GDM1 (cell line): Measurements from ENCODE around the gene MED13L.
"Not testable (repeated sequence)": the region's sequence is repeated elsewhere in the genome, so short reads cannot be mapped to it uniquely, and the experiment has no call there.

ENCODE experiments used
- DNase-seq: peaks from one replicate; lab custom pipeline; 2025; lab: John Stamatoyannopoulos, UW

MED13L gene

DNA sequence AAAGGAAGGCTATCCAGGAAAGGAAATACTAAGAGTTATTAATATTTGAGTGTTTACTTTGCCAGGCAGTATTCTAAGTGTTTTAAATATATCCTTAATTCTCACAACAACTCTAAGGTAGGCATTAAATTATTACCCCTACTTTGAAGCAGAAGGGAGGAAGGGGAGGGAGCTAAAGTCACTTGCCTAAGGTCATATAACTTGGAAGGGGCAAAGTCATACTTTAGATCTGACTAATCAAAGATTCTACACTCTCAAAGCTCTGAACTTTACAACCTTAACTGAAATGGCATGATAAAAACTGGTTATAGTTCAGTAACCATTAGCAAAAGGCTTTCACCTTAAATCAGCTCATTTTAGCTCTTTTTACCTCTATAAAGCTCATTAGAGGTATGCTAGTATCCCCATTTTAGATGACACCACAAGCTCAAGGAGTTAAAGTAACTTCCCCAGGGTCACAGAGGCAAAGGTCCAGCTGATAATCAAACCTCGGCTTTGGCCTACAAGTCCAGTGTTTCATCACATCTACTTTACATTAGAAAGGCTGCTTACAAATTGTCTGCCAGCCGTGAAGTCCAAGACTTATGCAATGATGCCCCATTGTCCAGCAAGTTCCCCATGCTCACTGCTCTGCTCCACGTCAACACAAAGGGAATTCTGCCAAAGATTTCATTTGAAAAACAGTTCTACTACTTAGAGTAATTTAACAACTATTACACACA, 223.9 kb downstream of the MED13L start:
- no peak for DNase-seq

DNA sequence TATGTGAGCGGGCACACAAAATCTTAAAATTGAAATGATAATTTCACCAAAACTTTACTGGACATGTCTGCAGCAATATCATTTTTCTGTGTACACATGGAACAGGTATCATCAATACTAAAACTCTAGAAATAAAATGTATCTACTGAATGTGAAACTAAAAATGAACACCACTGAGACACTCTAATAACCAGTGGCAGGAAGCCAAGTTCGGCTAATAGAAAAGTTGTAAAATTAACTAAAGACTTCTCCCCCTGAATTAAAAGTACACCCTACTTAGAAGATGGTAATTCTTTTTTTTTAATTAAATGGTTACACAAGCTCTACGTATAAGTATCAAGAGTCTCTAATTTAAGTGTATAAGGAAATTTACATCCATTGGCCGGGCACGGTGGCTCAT, 227.2 kb downstream of the MED13L start:
- DNase-seq, result no peak

- no peak for DNase-seq
Observed at GRCh38 chr12:116048879-116049278, 228.6 kb downstream of the MED13L start.

- DNase-seq, result no peak
Observed at GRCh38 chr12:116046039-116046438, 231.5 kb downstream of the MED13L start.

GRCh38 chr12:116045150-116045549, 232.3 kb downstream of the MED13L start:
- no peak for DNase-seq

GRCh38 chr12:116043659-116044535, 233.6 kb downstream of the MED13L start:
- DNase-seq, result no peak

GRCh38 chr12:116040402-116040801, 237.1 kb downstream of the MED13L start:
- DNase-seq, result no peak

DNA sequence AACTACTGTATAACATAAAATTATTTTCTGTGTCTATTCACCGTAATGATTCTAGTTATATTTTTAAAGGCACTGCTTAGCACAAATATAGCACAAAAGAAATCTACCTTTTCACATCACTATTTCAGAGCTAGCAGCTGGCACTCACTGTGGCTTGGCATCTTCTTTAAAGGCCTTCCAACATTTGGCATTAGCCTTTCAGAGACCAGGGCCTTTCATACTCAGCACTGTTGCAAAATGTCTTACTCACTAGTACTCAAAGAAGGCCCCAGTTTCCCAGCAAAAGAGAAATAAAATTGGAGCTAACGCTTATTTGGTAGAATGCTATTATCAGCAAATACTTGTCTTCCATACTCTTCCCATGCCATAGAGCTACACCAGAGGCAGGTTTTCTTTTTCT, 238.4 kb downstream of the MED13L start:
- DNase-seq, result no peak

DNA sequence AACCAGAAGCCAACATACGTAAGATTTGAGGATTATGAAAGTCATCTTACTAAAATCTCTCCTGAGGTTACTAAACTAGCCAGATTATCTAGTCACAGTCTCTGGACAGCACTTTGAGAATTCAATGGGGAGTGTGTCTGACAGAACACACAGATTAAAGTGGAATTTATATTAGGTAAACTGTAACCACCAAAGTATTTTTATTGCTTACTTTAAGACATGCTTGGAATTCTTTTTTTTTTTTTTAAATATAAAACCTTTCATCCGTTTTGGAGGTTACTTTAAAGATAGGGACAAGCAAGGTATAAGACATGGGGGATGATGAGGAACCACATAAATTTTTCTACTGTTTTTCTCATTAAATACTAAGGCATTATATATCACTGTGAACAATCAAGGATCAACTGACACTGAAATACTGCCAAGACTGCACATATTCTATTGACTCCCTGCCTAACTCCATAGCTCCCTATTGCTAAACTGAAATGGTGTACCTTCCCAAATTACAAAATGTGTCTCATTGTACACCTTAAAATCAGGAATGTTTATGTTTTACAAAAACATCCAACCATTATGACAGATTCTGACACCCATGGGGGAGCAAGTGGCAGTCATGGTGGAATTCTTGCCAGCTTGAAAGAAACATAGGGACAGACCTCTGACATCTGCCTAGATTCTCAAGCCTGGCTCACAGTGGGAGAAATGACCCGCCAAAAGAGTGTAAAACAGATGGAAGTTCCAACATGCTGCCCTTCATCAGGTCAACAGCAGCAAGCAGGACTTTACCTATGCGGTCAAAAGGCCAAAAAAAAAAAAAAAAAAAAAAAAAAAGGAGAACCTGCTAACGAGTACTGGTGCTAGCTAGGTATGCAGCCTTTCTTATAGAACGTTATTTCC, 239.3 kb downstream of the MED13L start:
- DNase-seq, result no peak

DNA sequence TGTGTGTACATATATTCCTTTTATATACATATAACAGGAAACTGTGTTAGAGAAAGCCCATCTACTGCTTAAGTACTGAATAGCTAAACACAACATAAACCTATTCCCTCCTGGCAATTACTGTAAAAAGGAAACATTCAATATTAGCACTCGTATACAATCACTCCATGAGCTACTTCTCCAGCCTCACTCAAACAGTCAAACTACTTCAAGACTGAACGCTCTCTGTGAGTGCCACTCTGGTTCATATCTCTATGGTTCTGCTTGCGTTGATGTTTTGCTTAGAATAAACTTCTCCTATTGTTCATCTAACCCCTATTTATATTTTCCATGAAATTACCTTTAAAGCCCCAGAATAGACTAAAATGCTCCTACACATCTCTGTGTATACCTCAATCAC, 243.7 kb downstream of the MED13L start:
- no peak for DNase-seq

DNA sequence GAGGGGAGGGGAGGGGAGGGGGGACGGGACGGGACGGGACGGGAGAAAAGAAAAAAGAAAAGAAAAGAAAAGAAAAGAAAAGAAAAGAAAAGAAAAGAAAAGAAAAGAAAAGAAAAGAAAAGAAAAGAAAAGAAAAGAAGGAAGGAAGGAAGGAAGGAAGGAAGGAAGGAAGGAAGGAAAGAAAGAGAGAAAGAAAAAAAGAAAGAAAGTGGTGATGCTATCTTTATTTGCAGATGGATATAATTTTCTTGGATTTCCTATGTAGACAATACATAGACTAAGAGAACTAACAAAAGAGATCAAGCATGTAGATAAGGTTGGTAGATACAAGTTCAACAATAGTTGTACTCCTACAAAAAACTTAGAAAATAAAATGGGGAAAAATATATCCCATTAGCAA, 245.9 kb downstream of the MED13L start:
- DNase-seq, result not testable (repeated sequence)

- no peak for DNase-seq
Observed at GRCh38 chr12:116028619-116029018, 248.9 kb downstream of the MED13L start.

GRCh38 chr12:116027551-116027821, 250.0 kb downstream of the MED13L start:
- no peak for DNase-seq

DNA sequence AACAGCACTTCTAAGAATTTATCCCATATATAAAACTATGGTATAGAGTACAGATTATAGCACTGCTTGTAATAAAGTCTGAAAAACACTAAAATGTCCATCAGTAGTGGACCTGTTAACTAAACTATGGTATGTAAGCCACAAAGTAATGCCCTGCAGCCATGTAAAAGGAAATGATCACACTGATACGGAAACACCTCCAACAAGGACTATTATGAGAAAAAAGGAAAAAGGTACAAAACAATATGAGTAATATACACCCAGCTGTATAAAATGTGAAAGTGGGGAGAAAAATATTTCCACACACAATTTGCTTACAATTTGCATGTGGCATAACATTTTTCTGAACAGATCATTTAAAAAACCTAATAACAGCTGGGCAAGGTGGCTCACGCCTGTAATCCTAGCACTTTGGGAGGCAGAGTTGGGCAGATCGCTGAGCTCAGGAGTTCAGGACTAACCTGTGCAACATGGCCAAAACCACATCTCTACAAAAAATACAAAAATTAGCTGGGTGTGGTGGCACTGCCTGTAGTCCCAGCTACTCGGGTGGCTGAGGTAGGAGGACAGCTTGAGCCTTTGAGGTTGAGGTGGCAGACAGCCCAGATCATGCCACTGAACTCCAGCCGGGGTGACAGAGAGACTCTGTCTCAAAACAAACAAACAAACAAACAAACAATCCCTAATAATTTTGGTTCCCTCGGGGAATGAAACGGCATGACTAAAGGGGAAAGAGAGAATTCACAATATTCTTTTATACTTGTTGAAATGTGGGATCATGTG, 250.5 kb downstream of the MED13L start:
- no peak for DNase-seq

DNA sequence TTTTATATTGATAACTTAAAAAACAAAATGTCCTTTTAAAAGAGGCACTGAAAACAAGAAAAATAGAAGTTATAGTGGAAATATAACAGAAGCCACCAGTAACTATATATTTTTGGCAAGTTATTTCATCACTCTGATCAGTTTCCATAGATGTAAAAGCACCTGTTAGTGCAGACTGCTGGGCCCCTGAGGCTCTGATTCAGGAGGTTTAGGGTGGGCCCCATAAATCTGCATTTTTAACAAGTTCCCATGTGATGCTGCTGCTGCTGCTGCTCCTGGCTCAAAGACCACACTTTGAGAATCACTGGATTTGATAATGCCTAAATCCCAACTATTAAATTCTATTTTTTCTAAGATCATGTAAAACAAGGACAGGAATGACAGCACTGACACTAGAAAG, 251.1 kb downstream of the MED13L start:
- no peak for DNase-seq

- DNase-seq, result no peak
Observed at GRCh38 chr12:116024769-116025168, 252.7 kb downstream of the MED13L start.

- no peak for DNase-seq
Observed at GRCh38 chr12:116019415-116019814, 258.1 kb downstream of the MED13L start.

DNA sequence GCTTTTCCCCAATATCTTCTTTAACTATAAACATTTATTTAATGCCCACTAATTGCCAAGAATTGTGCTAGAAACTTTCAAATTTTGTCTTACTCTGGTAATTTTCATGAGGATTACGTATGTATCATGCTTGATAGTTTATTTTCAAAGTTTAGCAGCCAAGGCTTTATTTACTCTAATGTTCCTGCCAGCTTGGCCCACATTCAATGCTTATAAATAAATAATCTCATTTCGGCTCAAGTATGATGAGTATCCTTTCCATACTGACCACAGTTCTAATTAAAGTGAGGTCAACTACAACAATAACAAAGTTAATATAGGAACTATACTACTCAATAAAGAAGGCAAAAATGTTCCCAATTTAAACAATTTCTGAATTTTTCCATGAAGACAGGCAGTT, 259.2 kb downstream of the MED13L start:
- no peak for DNase-seq

DNA sequence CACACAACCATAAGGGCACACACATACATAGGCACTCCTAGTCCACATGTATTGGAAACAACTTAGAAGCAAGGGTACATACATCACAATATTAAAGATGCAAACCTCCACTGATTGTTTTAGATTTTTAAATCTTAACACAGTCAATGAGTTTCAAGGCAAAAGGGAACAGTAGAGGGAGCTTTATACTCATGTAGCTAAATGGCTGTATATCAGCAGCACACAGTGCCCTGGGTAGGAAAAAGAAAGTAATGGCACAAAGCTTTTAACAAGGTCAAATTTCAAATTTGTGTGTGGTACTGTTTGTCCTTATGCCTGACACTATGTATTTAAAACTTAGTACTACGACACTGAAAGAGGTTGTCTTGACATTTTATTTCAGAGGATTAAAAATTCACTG, 262.0 kb downstream of the MED13L start:
- peak; percentile 3 for DNase-seq

GRCh38 chr12:116012757-116013156, 264.7 kb downstream of the MED13L start:
- DNase-seq, result no peak

DNA sequence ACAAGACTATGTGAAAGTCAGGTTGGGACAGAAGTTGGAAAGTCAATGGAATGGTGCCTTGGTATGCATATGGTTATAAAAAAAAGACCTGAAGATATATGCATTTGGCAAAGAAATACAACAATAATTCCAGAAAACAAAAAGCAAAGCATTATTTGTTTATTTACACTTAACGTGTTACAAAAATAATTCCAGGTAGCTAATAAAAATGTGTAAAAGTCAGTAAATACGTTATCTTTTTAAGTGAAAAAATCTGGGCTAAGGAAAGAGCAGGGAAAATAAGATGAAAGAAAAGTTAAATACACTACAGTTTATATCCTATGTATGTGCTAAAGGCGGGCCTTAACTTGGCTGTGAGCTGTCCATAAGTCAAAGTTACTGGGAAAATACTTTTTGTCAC, 266.3 kb downstream of the MED13L start:
- no peak for DNase-seq

GRCh38 chr12:116010467-116010866, 267.0 kb downstream of the MED13L start:
- no peak for DNase-seq
